ENCODE measurements around the gene EIF4E3. TPM values are rescaled to one million over a fixed set of nuclear protein-coding genes. Genes with fewer than 3 reads are reported as not detected.

EIF4E3 gene
- total and polyA plus RNA-seq, 12 donors = 2.3 to 16.1 (median 10.6) TPM

- Histone ChIP-seq H3K27ac (no peak overlapping the region), H3K27me3 (no peaks in the 10 kb centered on the region), H3K4me3 (no peak overlapping the region), H3K9me3 (replicated peaks in 1 of 3) (no peaks in the 10 kb centered on the region), H3K36me3 (replicated peaks in 1 of 2) (no peaks in the 10 kb centered on the region), H3K4me1 (replicated peaks in 1 of 2) (no peaks in the 10 kb centered on the region)
- no peak for DNase-seq
- TF ChIP-seq CTCF (IDR thresholded peaks at IDR 0.05) = no peak
- no peak for TF ChIP-seq POLR2A (IDR thresholded peaks at IDR 0.05)
- intact Hi-C loops (cut with DNase I) = no loop called here
Measured at GRCh38 chr3:71634671-71635070, 90.5 kb downstream of the EIF4E3 start.

- peak; percentile 20 to 59 (median 34) for DNase-seq
- WGBS, 4 donors = 49 to 67% (median 54%) methylated on average over 2 of the region's 2 CpGs
- H3K9me3 ChIP-seq (replicated peaks in 1 of 3) = no peaks in the 10 kb centered on the region
- H3K27ac ChIP-seq = peak overlapping the region in 1 of 5 donors; percentile 40
- intact Hi-C loops (cut with DNase I) = no loop called here
- H3K4me1 ChIP-seq (replicated peaks in 1 of 2) = no peaks in the 10 kb centered on the region
- no peak for TF ChIP-seq POLR2A (IDR thresholded peaks at IDR 0.05)
- H3K27me3 ChIP-seq = no peaks in the 10 kb centered on the region
- no peak overlapping the region for H3K4me3 ChIP-seq
- H3K36me3 ChIP-seq (replicated peaks in 1 of 2) = no peaks in the 10 kb centered on the region
Measured at GRCh38 chr3:71629711-71630110, 95.5 kb downstream of the EIF4E3 start.

- DNase-seq = no peak
- H3K27ac ChIP-seq = no peak overlapping the region
Measured at GRCh38 chr3:71629289-71629688, 95.9 kb downstream of the EIF4E3 start.

GRCh38 chr3:71628522-71628921 is 96.7 kb downstream of the EIF4E3 start:
- H3K9me3 ChIP-seq (replicated peaks in 1 of 3) = no peaks in the 10 kb centered on the region
- no peak for TF ChIP-seq POLR2A (IDR thresholded peaks at IDR 0.05)
- no peak for TF ChIP-seq CTCF (IDR thresholded peaks at IDR 0.05)
- H3K4me3 ChIP-seq = no peak overlapping the region
- H3K36me3 ChIP-seq (replicated peaks in 1 of 2) = no peaks in the 10 kb centered on the region
- no peaks in the 10 kb centered on the region for H3K4me1 ChIP-seq (replicated peaks in 1 of 2)
- no peak overlapping the region for H3K27ac ChIP-seq
- no peak for DNase-seq
- intact Hi-C loops (cut with DNase I) = no loop called here
- no peaks in the 10 kb centered on the region for H3K27me3 ChIP-seq
- 69 to 78% (median 74%) methylated on average over 6 of the region's 6 CpGs for WGBS, 4 donors

More at GRCh38 chr3:71629289-71629688, 95.9 kb downstream of the EIF4E3 start:
- 64 to 77% (median 67%) methylated on average over 8 of the region's 8 CpGs for WGBS, 4 donors
- Histone ChIP-seq H3K27me3 (no peaks in the 10 kb centered on the region), H3K9me3 (replicated peaks in 1 of 3) (no peaks in the 10 kb centered on the region), H3K4me3 (no peak overlapping the region), H3K4me1 (replicated peaks in 1 of 2) (no peaks in the 10 kb centered on the region), H3K36me3 (replicated peaks in 1 of 2) (no peaks in the 10 kb centered on the region)
- intact Hi-C loops (cut with DNase I) = no loop called here
- TF ChIP-seq POLR2A (IDR thresholded peaks at IDR 0.05) (no peak), CTCF (IDR thresholded peaks at IDR 0.05) (no peak)

GRCh38 chr3:71625676-71626075 is 99.5 kb downstream of the EIF4E3 start:
- intact Hi-C loops (cut with DNase I) = no loop called here
- no peaks in the 10 kb centered on the region for H3K27me3 ChIP-seq

More at GRCh38 chr3:71625676-71626075, 99.5 kb downstream of the EIF4E3 start:
- no peaks in the 10 kb centered on the region for H3K4me1 ChIP-seq (replicated peaks in 1 of 2)
- no peaks in the 10 kb centered on the region for H3K36me3 ChIP-seq (replicated peaks in 1 of 2)
- H3K9me3 ChIP-seq (replicated peaks in 1 of 3) = no peaks in the 10 kb centered on the region
- H3K27ac ChIP-seq = no peak overlapping the region
- H3K4me3 ChIP-seq = no peak overlapping the region
- TF ChIP-seq CTCF (IDR thresholded peaks at IDR 0.05) (no peak), POLR2A (IDR thresholded peaks at IDR 0.05) (no peak)
- no peak for DNase-seq
